Measurements from ENCODE around the gene GSX2. TPM values are rescaled to one million over a fixed set of nuclear protein-coding genes. Genes with fewer than 3 reads are reported as not detected.

The GSX2 gene
- total and polyA plus RNA-seq, 2 of the 8 experiments (the other 6 are each of a cell fraction or from before 2014, with no cell fraction given), result not detected

DNA sequence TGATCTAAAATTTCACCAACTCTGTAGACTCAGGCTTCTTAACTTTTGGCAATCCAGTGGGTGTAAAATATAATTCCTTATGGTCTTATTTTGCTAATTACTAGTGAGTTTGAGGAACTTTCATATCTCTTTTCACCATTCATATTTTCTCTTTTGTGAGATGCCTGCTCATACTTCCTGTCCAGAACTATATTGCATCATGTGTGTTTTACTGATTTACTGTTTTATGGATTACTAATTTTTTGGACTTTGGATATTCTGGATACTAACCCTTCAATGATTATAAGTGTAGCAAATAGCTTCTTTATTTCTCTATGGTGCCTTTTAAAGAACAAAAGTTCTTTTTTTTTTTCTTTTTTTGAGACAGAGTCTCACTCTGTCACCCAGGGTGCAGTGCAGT lies 20.6 kb downstream of the GSX2 start:
- no peak overlapping the region for H4K91ac ChIP-seq (replicated peaks; ENCODE audit: insufficient read length, low read length)
- FAIRE-seq (no peak), DNase-seq (ENCODE audit: low read depth in 1 of 2, low spot score in 2 of 2) (no peak)
- H3K56ac ChIP-seq (replicated peaks; ENCODE audit: insufficient read length, low read depth, low read length), result no peak overlapping the region
- H3K4me2 ChIP-seq (ENCODE audit: insufficient read depth in 1 of 2, low read depth in 2 of 2, low read length in 2 of 2), result no peak overlapping the region
- no peak overlapping the region for H2AK5ac ChIP-seq (ENCODE audit: low read depth, low read length)
- H3K9me3 ChIP-seq (ENCODE audit: insufficient read depth in 2 of 2, low read depth in 1 of 2, low read length in 1 of 2), result no peaks in the 10 kb centered on the region
- H2BK5ac ChIP-seq (ENCODE audit: low read depth, low read length), result no peak overlapping the region
- H3K27ac ChIP-seq (ENCODE audit: low read depth, low read length), result no peak overlapping the region
- H2BK15ac ChIP-seq (ENCODE audit: low read length), result no peak overlapping the region
- H3K4me1 ChIP-seq (replicated peaks in 1 of 4; ENCODE audit: control insufficient read depth in 3 of 4, insufficient read depth in 4 of 4, low read length in 3 of 4), result no peaks in the 10 kb centered on the region
- TF ChIP-seq CEBPB (IDR thresholded peaks at IDR 0.05; ENCODE audit: low read depth, low read length), result no peak
- no peak overlapping the region for H3K4ac ChIP-seq (replicated peaks; ENCODE audit: insufficient read length, low read depth, low read length)
- H4K20me1 ChIP-seq (replicated peaks in 1 of 2; ENCODE audit: control insufficient read depth in 1 of 2, insufficient read depth in 2 of 2, low read length in 2 of 2), result no peaks in the 10 kb centered on the region
- no peaks in the 10 kb centered on the region for H3K36me3 ChIP-seq (ENCODE audit: control insufficient read depth in 2 of 4, insufficient read depth in 4 of 4, low read length in 3 of 4)
- H3K18ac ChIP-seq (ENCODE audit: extremely low read depth, low read length), result no peak overlapping the region
- H4K8ac ChIP-seq (ENCODE audit: extremely low read depth, insufficient read depth, low read length), result no peak overlapping the region
- H4K5ac ChIP-seq (ENCODE audit: insufficient read length, low read depth, low read length), result no peak overlapping the region
- no peak overlapping the region for H3K9ac ChIP-seq (replicated peaks in 1 of 4; ENCODE audit: extremely low read depth in 1 of 4, low read depth in 3 of 4, low read length in 3 of 4)
- no peak overlapping the region for H2BK120ac ChIP-seq (replicated peaks; ENCODE audit: low read depth, low read length)
- H2BK20ac ChIP-seq (ENCODE audit: low read length), result no peak overlapping the region
- no peaks in the 10 kb centered on the region for H3K23me2 ChIP-seq (ENCODE audit: low read depth, low read length)
- H3K23ac ChIP-seq (ENCODE audit: insufficient read length), result no peak overlapping the region
- no peak overlapping the region for H3K4me3 ChIP-seq (ENCODE audit: extremely low read depth in 1 of 4, insufficient read depth in 2 of 4, low read depth in 3 of 4, low read length in 4 of 4)
- no peak overlapping the region for H2AFZ ChIP-seq (ENCODE audit: low read length)
- no peaks in the 10 kb centered on the region for H3K79me1 ChIP-seq (ENCODE audit: low read depth, low read length)
- no peak overlapping the region for H3K14ac ChIP-seq (ENCODE audit: insufficient read length)
- H3K79me2 ChIP-seq (ENCODE audit: control insufficient read depth in 1 of 2, insufficient read depth in 2 of 2, low read length in 2 of 2), result no peaks in the 10 kb centered on the region
- no peak overlapping the region for H2BK12ac ChIP-seq (ENCODE audit: low read depth, low read length)
- no peaks in the 10 kb centered on the region for H3K27me3 ChIP-seq (replicated peaks in 1 of 4; ENCODE audit: control insufficient read depth in 3 of 4, extremely low read depth in 1 of 4, insufficient read depth in 3 of 4, low read length in 3 of 4)
- ChIA-PET CTCF (ENCODE audit: partially characterized antibody) (interaction anchor here (0.7 to 1.8 kb wide), 3 partner anchors 10 to 35 kb away, joined by 3 to 5 read pairs (median 4); no protein-coding TSS in a partner anchor), POLR2A (ENCODE audit: partially characterized antibody) (interaction anchor here (0.6 kb wide), 1 partner anchor 94 kb away, joined by 3 read pairs; no protein-coding TSS in a partner anchor)

All from H1 (cell line).